Renal cortex interstitium (tissue), 11 donors: ENCODE results near the gene CALN1. TPM values are rescaled to one million over a fixed set of nuclear protein-coding genes. Genes with fewer than 3 reads are reported as not detected.

Experiments
- DNase-seq, 11 donors: peaks; one replicate each; pipeline ENCODE4 v3.0.0-alpha.2; 2013; ENCODE audit warnings: low read depth in 9 of 11, low spot score in 4 of 11; ENCODE audit errors: extremely low read depth in 1 of 11
- polyA plus RNA-seq, 3 donors: library from polyadenylated mRNA; unstranded; fragments of 120-200 nt; gene quantifications; one replicate each; pipeline ENCODE4 v1.2.1, GENCODE V29; 2013; ENCODE audit not compliant: insufficient read length in 3 of 3

Gene CALN1
- polyA plus RNA-seq, 3 donors = 0.47 to 1.3 (median 1.00) TPM

DNA sequence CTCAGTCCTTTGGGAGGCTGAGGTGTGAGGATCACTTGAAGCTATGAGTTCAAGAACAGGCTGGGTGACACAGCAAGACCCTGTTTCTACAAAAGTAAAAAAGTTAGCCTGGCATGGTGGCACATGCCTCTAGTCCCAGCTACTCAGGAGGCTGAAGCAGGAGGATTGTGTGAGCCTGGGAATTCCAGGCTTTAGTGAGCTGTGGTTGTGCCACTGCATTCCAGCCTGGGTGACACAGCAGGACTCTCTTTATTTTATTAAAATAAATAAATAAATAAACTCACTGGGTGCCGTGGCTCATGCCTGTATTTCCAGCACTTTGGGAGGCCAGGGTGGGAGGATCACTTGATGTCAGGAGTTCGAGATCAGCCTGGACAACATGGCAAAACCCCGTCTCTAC, 607.9 kb downstream of the CALN1 start:
- no peak for DNase-seq

DNA sequence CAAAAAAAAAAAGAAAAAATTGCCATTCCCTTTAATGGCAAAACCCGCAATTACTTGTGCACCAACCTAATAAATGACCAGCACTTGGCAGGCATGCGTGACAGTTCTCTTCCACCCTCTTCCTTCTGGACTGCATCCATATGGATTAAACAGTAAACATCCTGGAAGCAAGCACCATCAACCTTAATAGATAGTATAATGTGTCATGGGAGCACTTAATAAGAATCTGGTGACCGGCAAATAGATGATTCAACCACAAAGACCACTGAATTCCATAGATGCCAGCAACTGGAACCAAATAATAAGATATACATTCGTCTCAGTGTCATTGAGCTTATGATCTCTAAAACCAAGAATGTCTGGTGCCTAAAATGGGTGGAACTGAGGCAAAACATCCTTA, 610.2 kb downstream of the CALN1 start:
- no peak for DNase-seq

DNA sequence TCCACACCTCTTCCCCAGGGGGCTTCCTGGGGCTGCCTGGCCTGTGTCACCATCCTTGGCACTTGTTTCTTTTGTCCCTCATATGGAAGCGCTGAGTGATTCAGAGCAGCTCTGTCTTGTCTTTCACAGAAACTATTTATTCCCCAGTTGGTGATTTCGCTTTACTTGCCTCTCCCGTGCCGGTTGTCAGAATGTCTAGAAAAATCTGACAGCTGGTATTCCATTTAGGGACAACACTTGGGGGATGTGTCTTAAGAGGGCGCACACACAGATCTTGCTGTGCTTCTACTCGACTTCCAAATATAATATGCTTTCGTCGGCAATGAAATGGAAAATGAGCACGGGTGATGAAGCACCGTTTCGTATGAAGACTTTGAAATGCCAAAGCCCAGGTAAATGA, 611.8 kb downstream of the CALN1 start:
- DNase-seq = no peak

DNA sequence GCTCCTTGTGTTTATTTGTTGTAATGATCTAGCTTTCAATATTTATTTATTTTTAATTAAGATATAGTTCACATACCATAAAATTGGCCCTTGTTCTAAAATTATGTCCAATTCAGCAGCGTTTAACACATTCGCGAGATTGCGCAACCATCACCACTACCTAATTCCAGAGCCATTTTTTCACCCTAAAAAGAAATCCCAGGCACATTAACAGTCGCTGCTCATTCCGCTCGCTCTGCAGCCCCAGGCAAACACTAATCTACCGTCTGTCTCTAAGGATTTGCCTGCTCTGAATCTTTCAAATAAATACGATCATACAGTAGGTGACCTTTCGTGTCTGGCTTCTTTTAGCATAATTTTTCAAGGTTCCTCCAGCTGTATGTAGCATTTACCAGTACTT, 616.7 kb downstream of the CALN1 start:
- no peak for DNase-seq

DNA sequence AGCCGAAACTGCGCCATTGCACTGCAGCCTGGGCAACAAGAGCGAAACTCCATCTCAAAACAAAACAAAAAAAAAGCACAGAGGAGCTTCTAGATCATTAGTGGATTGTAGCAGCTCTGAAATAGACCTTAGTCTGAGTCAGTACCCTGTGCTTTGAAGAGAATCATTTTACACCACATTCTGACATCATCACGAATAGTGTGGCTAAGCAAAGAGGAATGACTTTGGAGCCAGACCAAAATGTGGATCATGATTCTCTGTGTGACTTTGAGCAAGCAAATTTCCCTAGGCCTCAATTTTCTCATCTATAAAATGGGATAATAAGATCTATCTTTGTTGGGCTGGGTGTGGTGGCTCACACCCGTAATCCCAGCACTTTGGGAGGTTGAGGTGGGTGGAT, 618.9 kb downstream of the CALN1 start:
- DNase-seq = no peak

DNA sequence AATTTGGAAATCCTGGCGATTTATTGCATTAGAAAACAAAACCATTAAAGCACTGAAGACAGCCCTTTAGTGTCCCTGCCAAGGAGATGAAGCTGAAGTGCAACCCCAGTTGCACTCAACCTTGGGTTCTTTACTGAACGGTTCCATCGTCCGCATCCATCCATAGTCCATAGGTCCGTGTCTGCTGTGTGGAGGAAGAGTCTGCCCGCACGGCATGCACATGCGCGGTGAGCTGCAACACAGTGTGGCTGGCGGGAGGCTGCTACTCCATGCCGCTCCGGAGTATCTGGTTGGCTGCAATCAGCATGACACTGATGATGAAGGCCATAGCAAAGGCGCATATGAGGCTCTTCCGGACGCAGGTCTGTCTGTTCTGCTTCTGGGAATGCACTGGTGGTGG, 624.6 kb downstream of the CALN1 start:
- no peak for DNase-seq

DNA sequence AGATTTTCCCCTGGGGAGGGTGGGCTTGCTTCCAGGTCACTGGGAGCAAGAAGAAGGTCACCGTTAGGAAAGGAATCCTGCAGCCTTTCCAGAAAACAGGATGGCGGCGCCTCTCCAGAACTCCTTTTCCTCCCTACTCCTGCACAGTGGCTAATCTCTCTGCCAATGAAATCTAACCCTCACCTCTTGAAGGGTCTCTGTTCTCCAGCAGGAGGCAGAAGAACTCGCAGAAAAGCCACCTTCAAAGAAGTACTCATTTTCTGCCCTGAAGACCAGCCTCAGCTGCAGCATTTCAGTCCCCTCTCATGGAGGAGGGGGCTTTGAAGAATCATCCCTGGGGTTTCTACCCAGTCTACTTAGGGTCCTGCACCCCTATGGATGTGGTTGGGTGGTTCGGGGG, 626.9 kb downstream of the CALN1 start:
- DNase-seq = no peak

DNA sequence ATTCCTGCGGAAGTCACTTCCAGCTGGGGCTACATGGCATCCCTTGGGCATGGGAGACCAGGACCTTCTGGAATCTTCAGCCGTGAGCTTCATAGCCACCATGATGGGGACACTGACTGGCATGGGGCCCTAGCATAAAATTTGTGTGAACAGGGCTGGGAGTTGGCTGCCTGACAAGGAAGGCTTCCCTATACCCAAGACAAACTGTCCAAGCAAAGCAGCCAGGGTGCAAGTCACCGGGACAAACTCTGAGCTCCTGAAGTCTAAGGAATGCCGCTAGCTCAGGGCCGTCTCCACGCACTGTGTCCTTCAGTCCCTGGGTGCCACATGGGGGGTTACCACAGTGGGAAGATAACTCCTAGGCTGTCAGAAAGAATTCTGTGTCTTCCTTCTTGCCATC, 627.4 kb downstream of the CALN1 start:
- no peak for DNase-seq

DNA sequence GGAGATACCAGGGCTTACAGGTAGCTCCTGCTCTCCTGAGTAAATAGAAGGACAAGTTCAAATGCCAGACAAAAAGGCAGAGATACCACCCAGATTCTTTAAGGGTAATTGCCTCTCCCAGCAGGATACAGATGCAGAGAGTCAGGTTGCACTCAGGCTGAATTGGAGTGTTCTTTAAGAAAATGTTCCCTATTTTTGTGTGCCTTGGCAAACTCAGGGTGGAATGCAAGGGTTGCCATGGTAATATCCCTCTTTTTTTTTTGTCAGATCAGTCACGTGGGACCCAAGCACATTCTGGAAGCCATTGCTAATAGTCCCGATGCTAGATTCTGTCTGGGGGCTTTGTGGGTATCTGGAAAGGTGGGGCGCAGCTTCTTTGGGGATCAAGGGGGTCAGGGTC, 628.0 kb downstream of the CALN1 start:
- DNase-seq = no peak

DNA sequence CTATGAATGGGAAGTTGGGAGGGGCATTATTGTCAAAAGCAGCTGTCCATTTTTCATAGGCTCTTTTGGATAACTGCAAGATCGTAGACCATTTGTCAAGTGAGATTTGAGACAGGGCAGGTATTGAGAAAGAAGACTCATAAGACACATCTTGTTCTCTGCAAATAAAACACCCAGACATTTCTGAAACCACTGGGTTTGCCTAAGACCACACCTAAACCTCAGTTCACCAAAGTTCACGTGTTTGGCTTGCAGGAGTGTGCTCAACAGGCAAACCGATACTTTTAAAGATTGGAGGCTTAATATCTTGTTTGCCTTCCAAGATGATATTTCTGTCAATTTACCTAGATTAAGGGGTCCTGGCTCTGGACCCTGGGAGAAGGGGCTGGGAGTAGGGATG, 628.4 kb downstream of the CALN1 start:
- no peak for DNase-seq

DNA sequence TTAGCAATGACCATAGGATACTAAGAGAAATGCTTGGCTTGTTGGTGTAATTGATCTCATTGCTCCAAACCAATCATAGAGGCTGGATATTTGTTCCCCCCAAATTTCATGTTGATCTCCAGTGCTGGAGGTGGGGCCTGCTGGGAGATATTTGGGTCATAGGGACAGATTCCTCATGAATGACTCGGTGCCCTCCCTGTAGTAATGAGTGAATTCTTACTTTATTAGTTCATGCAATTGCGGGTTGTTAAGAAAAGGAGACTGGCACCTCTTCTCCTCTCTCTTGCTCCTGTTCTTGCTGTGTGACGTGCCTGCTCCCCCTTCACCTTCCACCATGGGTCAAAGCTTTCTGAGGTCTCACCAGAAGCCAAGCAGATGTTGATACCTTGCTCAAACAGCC, 630.1 kb downstream of the CALN1 start:
- DNase-seq = no peak

DNA sequence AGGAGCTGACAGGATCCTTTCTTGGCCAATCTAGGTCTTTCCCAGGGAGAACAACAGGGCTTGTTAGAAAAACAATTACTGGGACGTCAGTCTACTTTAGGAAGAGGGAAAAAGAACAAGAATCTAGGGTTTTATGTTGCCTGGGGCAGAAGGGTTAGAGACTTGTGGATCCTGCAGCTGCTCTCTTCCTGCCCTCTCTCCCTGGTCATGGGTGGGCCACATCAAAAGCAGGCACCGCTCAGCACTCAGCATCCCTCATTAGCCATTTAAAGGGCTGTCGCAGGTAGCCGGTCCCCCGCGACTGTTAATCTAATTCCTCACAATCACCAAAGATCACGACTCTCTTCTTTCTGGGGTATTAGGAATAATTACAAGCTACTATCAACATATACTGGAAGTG, 631.9 kb downstream of the CALN1 start:
- DNase-seq = no peak

DNA sequence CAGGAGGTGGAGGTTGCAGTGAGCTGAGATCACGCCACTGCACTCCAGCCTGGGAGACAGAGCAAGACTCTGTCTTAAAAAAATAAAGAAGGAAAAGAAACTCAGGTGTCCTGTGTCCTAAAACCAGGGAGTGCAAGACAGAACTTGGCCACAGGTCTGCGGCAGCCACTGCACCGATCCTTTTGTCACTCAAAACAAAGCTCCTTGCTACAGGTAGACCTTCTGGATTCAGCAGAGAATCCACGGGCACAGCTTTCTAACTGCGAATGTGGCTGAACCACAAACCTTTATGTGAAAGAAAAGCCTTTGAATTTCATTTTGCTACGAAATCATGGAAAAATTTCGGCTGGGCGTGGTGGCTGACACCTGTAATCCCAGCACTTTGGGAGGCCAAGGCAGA, 634.9 kb downstream of the CALN1 start:
- DNase-seq = no peak

DNA sequence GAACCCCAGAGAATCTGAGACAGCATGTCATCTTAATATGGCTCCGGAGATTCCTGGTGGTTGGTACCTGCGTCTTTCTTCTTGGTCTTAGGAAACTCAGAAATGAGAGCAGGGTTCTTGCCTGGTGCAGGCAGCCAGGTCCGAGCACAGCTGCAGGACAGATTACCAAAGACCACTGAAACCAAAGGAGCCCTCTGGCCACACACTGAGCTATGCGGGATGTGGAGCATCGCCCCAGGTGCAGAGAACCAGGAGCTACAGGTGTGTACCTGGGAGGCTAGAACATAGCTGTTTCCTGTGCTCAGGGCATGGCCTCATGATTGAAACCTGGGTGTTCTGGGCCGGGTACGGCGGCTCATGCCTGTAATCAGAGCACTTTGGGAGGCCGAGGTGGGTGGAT, 635.4 kb downstream of the CALN1 start:
- no peak for DNase-seq

DNA sequence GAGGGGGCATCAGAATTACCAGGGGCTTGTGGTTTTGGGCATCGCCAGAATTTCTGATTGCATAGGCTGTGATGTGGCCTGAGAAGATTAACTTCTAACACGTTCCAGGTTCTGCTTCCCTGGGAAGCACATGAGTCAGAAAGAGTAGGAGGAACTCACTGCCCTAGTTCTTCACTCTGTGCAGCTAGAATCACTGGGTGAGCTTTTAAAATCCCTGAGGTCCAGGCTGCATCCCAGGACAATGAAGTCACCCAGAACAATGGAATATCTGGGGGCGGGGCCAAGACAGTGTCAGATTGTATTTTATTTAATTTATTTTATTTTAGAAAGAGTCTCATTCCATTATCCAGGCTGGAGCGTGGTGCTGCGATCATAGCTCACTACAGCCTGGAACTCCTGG, 636.5 kb downstream of the CALN1 start:
- DNase-seq = no peak

DNA sequence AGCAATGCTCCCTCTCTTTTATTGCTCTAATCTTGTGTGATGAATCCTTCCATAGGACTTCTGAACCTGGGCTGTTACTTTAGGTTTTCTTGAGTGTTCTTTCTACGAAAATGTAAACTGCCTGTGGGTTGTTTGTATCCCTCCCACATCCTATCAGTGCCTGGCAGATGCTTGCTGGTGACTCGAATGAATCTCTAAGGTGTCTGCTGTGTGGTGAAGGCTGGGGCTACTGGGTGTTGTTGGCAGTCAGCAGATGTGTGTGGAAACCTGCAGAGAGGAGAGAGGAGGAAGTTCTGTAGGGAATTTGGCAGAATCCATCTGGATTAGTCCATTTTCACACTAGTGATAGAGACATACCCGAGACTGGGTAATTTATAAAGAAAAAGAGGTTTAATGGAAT, 639.4 kb downstream of the CALN1 start:
- no peak for DNase-seq

DNA sequence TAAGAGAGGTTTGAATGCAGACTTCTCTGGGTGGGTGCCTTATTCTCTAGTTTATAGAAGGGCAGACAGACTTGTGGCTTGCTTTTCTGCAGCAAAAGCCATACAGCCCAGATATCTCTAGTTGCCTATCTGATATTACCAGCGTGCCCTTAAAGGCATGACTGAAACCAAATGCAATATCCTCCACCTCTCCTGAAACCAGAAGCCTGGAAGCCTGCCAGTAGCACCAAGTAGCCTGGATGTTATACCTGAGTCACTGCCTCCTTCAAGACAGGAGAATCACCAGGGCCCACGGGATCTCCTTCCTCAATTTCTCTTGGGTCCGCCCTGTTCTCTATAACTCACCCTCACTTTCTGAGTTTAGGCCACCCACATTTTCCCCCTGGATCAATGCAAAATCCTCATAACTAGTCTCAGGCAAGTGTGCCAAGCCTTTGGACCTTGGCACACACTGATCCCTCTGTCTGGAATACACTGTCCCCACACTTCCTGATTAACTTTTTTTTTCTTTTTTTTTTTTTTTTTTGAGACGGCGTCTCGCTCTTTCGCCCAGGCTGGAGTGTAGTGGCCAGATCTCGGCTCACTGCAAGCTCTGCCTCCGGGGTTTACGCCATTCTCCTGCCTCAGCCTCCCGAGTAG, 641.8 kb downstream of the CALN1 start:
- no peak for DNase-seq

DNA sequence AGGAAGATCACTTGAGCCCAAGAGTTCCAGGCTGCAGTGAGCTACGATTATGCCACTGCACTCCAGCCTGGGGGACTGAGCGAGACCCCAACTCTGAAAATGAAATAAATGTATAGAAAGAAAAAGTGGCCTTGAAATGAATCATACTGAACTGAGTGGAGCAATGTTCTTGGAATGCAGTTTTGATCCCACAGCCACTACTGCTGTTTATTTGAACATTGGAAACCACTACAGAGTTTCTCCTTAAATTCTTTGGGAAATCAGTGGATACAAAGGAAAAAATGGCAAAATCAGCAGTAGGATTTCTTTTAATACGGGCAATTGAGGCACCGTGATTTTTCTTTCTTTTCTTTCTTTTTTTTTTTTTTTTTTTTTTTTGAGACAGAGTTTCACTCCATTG, 642.8 kb downstream of the CALN1 start:
- DNase-seq = no peak

DNA sequence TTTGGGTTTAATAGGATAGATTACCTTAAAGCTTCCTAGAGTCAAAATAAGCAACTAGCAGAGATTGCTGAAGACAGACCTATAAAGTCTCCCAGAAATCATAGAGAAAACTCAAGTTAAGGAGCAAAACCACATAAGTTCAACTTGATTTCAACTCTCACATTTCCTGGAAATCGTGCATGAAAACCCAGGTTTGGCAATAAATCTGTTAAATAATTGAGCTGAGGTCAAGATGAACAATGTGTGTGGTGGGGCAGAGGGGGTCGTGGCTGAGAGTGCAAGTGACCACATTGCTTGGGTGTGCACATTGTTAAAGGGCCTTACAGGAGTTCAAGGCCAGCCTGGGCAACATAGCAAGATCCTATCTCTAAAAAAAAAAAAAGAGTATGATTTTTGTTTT, 643.7 kb downstream of the CALN1 start:
- DNase-seq = no peak

DNA sequence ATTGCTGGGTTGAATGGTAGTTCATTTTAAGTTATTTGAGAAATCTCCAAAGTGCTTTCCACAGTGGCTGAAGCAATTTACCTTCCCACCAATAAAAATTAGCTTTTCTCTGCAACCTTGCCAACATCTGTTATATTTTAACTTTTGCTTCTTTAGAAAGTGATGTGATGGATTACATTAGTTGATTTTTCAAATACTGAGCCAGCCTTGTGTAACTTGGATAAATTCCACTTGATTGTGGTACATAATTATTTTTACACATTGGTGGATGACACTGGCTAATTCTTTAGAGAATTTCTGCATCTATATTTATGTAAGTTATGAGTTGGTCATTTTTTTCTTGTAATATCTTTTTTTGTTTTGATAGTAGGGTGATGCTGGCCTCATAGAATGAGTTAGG, 646.1 kb downstream of the CALN1 start:
- no peak for DNase-seq

DNA sequence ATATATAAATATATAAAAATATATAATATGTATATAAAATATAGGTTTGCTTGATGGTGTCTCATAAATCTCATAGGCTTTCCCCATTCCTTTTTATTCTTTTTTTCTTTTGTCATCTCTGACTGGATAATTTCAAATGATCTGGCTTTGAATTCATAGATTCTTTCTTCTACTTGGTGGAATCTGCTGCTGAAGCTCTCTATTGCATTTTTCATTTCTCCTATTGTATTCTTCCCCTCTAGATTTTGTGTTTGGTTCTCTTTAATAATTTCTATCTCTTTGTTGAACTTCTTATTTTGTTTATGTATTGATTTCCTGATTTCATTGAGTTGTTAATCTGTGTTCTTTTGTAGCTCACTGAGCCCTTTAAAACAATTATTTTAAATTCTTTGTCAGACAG, 650.8 kb downstream of the CALN1 start:
- DNase-seq = no peak

DNA sequence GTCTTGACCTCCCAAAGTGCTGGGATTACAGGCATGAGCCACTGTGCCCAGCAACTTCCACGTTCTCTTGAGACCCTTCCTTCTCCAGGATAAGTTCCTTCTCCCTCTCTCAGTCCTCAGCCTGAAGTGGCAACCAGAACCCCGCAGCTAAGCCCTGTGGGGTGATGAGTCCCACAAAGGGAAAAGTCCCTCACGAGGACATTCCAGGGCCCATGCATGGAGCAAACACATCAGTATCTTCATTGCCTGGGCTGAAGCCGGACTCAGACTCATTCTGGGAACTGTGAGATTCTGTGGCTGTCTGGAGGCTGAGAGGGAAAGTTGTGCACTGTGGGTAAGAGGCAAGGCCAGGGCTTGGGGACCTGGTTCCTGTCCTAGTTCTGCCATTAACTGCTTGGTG, 657.3 kb downstream of the CALN1 start:
- no peak for DNase-seq
